Activated naive CD4-positive, alpha-beta T cell treated with anti-CD3 and anti-CD28 coated beads for 36 hours (primary cell): ENCODE results near the gene ZBTB4. TPM values are rescaled to one million over a fixed set of nuclear protein-coding genes. Genes with fewer than 3 reads are reported as not detected.
A peak's percentile ranks its signal among the peaks of the same experiment; 100 is the strongest.

Experiments
- CTCF ChIA-PET: fragments of 350-600 bp; sonication (Branson Sonifier 250); formaldehyde crosslinking; loops from one replicate; lab custom pipeline; 2021; ENCODE audit warnings: antibody characterized with exemption; lab: Charles Lee
- DNase-seq: peaks from one replicate; pipeline ENCODE4 v3.0.0-alpha.2; 2020
- H3K27ac Mint-ChIP-seq: one replicate; pipeline ENCODE4 v1.8.0; 2021; ENCODE audit warnings: mild to moderate bottlenecking, mixed read lengths
- H3K27me3 Mint-ChIP-seq: one replicate; pipeline ENCODE4 v1.8.0; 2021; ENCODE audit warnings: low read depth, mixed read lengths
- H3K36me3 Mint-ChIP-seq: one replicate; pipeline ENCODE4 v1.8.0; 2021; ENCODE audit warnings: low read depth, mixed read lengths
- H3K4me1 Mint-ChIP-seq: one replicate; pipeline ENCODE4 v1.8.0; 2021; ENCODE audit warnings: low read depth, mixed read lengths
- H3K4me3 Mint-ChIP-seq: one replicate; pipeline ENCODE4 v1.8.0; 2021; ENCODE audit warnings: mild to moderate bottlenecking, moderate library complexity, mixed read lengths
- H3K9me3 Mint-ChIP-seq: one replicate; pipeline ENCODE4 v1.8.0; 2021; ENCODE audit warnings: mixed read lengths
- intact Hi-C: fragments of 100-400 bp; cut with micrococcal nuclease; formaldehyde crosslinking; loops from one replicate; pipeline ENCODE4 v1.15.1; 2023
- total RNA-seq, 2 experiments: library from RNA; stranded (reverse); gene quantifications; one replicate each; pipeline ENCODE4 v1.2.3, GENCODE V29; 2021

The ZBTB4 gene
- 1 to 10 TPM; 9.2 to 9.4 TPM for total RNA-seq

- Mint-ChIP-seq H3K4me3 (peak within 1 kb of the TSS; percentile 92), H3K27ac (peak within 1 kb of the TSS; percentile 91), H3K9me3 (no peaks in the 10 kb centered on the region), H3K4me1 (peaks cover 66% of the 10 kb centered on the region), H3K36me3 (peaks cover 2% of the 10 kb centered on the region), H3K27me3 (no peaks in the 10 kb centered on the region)
- intact Hi-C loops: loop anchor here (1.0 to 10.0 kb wide), 5 partner anchors 24 to 837 kb away; partner anchors contain the start of genes CNTROB, KIAA0753, PER1 and TRAPPC1
- DNase-seq: peak; percentile 60
- CTCF ChIA-PET: interaction anchor here (0.7 to 1.4 kb wide), 4 partner anchors 41 to 124 kb away, joined by 3 to 4 read pairs (median 4); no protein-coding TSS in a partner anchor
Measured at GRCh38 chr17:7479213-7480088, at the start of gene ZBTB4. TSS of gene ZBTB4 (minus strand) at chr17:7479631. CDS start at chr17:7466801, 12,830 bp downstream.

- H3K36me3 Mint-ChIP-seq: no peaks in the 10 kb centered on the region
- DNase-seq: no peak
- H3K4me3 Mint-ChIP-seq: no peak overlapping the region
- peaks cover 15% of the 10 kb centered on the region for H3K9me3 Mint-ChIP-seq
- CTCF ChIA-PET: no interaction called here
- no peak overlapping the region for H3K27ac Mint-ChIP-seq
- H3K4me1 Mint-ChIP-seq: no peaks in the 10 kb centered on the region
- H3K27me3 Mint-ChIP-seq: no peaks in the 10 kb centered on the region
- intact Hi-C loops: no loop called here
Measured at GRCh38 chr17:7528842-7529241, 49.4 kb upstream of the ZBTB4 start.

GRCh38 chr17:7523033-7523432 is 43.6 kb upstream of the ZBTB4 start:
- H3K4me3 Mint-ChIP-seq: no peak overlapping the region
- H3K36me3 Mint-ChIP-seq: no peaks in the 10 kb centered on the region
- CTCF ChIA-PET: interaction anchor here (0.7 to 2.6 kb wide), 12 partner anchors 8 to 322 kb away, joined by 3 to 31 read pairs (median 3); partner anchors contain the start of genes FXR2 and SENP3
- no peaks in the 10 kb centered on the region for H3K27me3 Mint-ChIP-seq
- peak; percentile 62 for DNase-seq
- no peaks in the 10 kb centered on the region for H3K4me1 Mint-ChIP-seq
- H3K9me3 Mint-ChIP-seq: peaks cover 6% of the 10 kb centered on the region
- intact Hi-C loops: loop anchor here (1.0 kb wide), 1 partner anchor 38 kb away; the partner anchor contains the start of gene SENP3
- H3K27ac Mint-ChIP-seq: no peak overlapping the region

GRCh38 chr17:7515911-7516610 is 36.6 kb upstream of the ZBTB4 start:
- CTCF ChIA-PET: interaction anchor here (0.6 to 4.8 kb wide), 14 partner anchors 8 to 160 kb away, joined by 3 to 96 read pairs (median 4); partner anchors contain the start of genes FGF11, SENP3, TMEM95 and TNFSF13
- intact Hi-C loops: loop anchor here (10.0 kb wide), 1 partner anchor 169 kb away; the partner anchor contains the start of genes TP53 and WRAP53
- H3K4me1 Mint-ChIP-seq: peaks cover 2% of the 10 kb centered on the region
- no peak for DNase-seq
- no peaks in the 10 kb centered on the region for H3K27me3 Mint-ChIP-seq
- H3K36me3 Mint-ChIP-seq: peaks cover 17% of the 10 kb centered on the region
- H3K27ac Mint-ChIP-seq: no peak overlapping the region
- H3K9me3 Mint-ChIP-seq: no peaks in the 10 kb centered on the region
- no peak overlapping the region for H3K4me3 Mint-ChIP-seq

GRCh38 chr17:7513850-7514419 is 34.5 kb upstream of the ZBTB4 start:
- Mint-ChIP-seq H3K4me3 (no peak overlapping the region), H3K36me3 (peaks cover 38% of the 10 kb centered on the region), H3K4me1 (peaks cover 2% of the 10 kb centered on the region), H3K27ac (no peak overlapping the region), H3K9me3 (no peaks in the 10 kb centered on the region), H3K27me3 (no peaks in the 10 kb centered on the region)
- intact Hi-C loops: loop anchor here (1.0 to 10.0 kb wide), 3 partner anchors 47 to 171 kb away; partner anchors contain the start of genes SENP3, TP53 and WRAP53
- DNase-seq: no peak
- CTCF ChIA-PET: interaction anchor here (0.5 to 4.8 kb wide), 27 partner anchors 9 to 282 kb away, joined by 3 to 96 read pairs (median 4); partner anchors contain the start of genes FXR2, SENP3, TNFSF12 and TNFSF13

GRCh38 chr17:7512824-7513540 is 33.6 kb upstream of the ZBTB4 start:
- Mint-ChIP-seq H3K9me3 (no peaks in the 10 kb centered on the region), H3K36me3 (peaks cover 44% of the 10 kb centered on the region), H3K4me1 (peaks cover 2% of the 10 kb centered on the region), H3K27me3 (no peaks in the 10 kb centered on the region), H3K27ac (no peak overlapping the region), H3K4me3 (no peak overlapping the region)
- intact Hi-C loops: loop anchor here (10.0 kb wide), 1 partner anchor 172 kb away; the partner anchor contains the start of genes TP53 and WRAP53
- CTCF ChIA-PET: interaction anchor here (0.7 to 4.8 kb wide), 14 partner anchors 9 to 157 kb away, joined by 3 to 96 read pairs (median 5); partner anchors contain the start of genes SENP3, TNFSF12 and TNFSF13
- no peak for DNase-seq

GRCh38 chr17:7512105-7512504 is 32.7 kb upstream of the ZBTB4 start:
- intact Hi-C loops: loop anchor here (10.0 kb wide), 1 partner anchor 173 kb away; the partner anchor contains the start of genes TP53 and WRAP53
- peaks cover 47% of the 10 kb centered on the region for H3K36me3 Mint-ChIP-seq
- no peaks in the 10 kb centered on the region for H3K9me3 Mint-ChIP-seq
- peaks cover 2% of the 10 kb centered on the region for H3K4me1 Mint-ChIP-seq
- CTCF ChIA-PET: interaction anchor here (0.6 to 4.8 kb wide), 2 partner anchors 47 to 90 kb away, joined by 4 to 96 read pairs; partner anchors contain the start of genes SENP3 and TNFSF13
- no peak for DNase-seq
- no peaks in the 10 kb centered on the region for H3K27me3 Mint-ChIP-seq
- no peak overlapping the region for H3K4me3 Mint-ChIP-seq
- no peak overlapping the region for H3K27ac Mint-ChIP-seq

GRCh38 chr17:7511108-7511507 is 31.7 kb upstream of the ZBTB4 start:
- intact Hi-C loops: loop anchor here (10.0 kb wide), 1 partner anchor 174 kb away; the partner anchor contains the start of genes TP53 and WRAP53
- CTCF ChIA-PET: no interaction called here
- peaks cover 2% of the 10 kb centered on the region for H3K4me1 Mint-ChIP-seq
- H3K27me3 Mint-ChIP-seq: no peaks in the 10 kb centered on the region
- no peak for DNase-seq
- H3K36me3 Mint-ChIP-seq: peaks cover 55% of the 10 kb centered on the region
- H3K4me3 Mint-ChIP-seq: no peak overlapping the region
- H3K9me3 Mint-ChIP-seq: no peaks in the 10 kb centered on the region
- no peak overlapping the region for H3K27ac Mint-ChIP-seq

GRCh38 chr17:7509937-7510336 is 30.5 kb upstream of the ZBTB4 start:
- CTCF ChIA-PET: interaction anchor here (0.6 to 1.8 kb wide), 2 partner anchors 9 to 11 kb away, joined by 3 to 5 read pairs; no protein-coding TSS in a partner anchor
- intact Hi-C loops: loop anchor here (10.0 kb wide), 1 partner anchor 175 kb away; the partner anchor contains the start of genes TP53 and WRAP53
- H3K4me3 Mint-ChIP-seq: no peak overlapping the region
- peaks cover 59% of the 10 kb centered on the region for H3K36me3 Mint-ChIP-seq
- no peaks in the 10 kb centered on the region for H3K9me3 Mint-ChIP-seq
- no peak overlapping the region for H3K27ac Mint-ChIP-seq
- H3K4me1 Mint-ChIP-seq: peaks cover 2% of the 10 kb centered on the region
- DNase-seq: no peak
- no peaks in the 10 kb centered on the region for H3K27me3 Mint-ChIP-seq

- H3K27ac Mint-ChIP-seq: no peak overlapping the region
- H3K9me3 Mint-ChIP-seq: no peaks in the 10 kb centered on the region
- intact Hi-C loops: no loop called here
- H3K27me3 Mint-ChIP-seq: no peaks in the 10 kb centered on the region
- H3K4me3 Mint-ChIP-seq: no peak overlapping the region
- peaks cover 62% of the 10 kb centered on the region for H3K36me3 Mint-ChIP-seq
- DNase-seq: no peak
- CTCF ChIA-PET: interaction anchor here (1.6 to 1.8 kb wide), 2 partner anchors 10 to 153 kb away, joined by 5 read pairs; no protein-coding TSS in a partner anchor
- no peaks in the 10 kb centered on the region for H3K4me1 Mint-ChIP-seq
Measured at GRCh38 chr17:7508846-7509245, 29.4 kb upstream of the ZBTB4 start.

- H3K27me3 Mint-ChIP-seq: no peaks in the 10 kb centered on the region
- peaks cover 67% of the 10 kb centered on the region for H3K36me3 Mint-ChIP-seq
- no peak for DNase-seq
- CTCF ChIA-PET: interaction anchor here (1.2 to 1.6 kb wide), 2 partner anchors 8 to 152 kb away, joined by 3 to 5 read pairs; no protein-coding TSS in a partner anchor
- no peaks in the 10 kb centered on the region for H3K9me3 Mint-ChIP-seq
- no peaks in the 10 kb centered on the region for H3K4me1 Mint-ChIP-seq
- intact Hi-C loops: no loop called here
- H3K27ac Mint-ChIP-seq: no peak overlapping the region
- no peak overlapping the region for H3K4me3 Mint-ChIP-seq
Measured at GRCh38 chr17:7508145-7508544, 28.7 kb upstream of the ZBTB4 start.
